HG02973 (cell line): ENCODE results near the gene CLDN9.

Source experiments
- ATAC-seq: cut with Tn5 transposase; IDR thresholded peaks from one replicate; pipeline ENCODE4 v1.9.1; 2021; ENCODE audit warnings: moderate library complexity; ENCODE audit not compliant: unreplicated experiment

CLDN9 gene

DNA sequence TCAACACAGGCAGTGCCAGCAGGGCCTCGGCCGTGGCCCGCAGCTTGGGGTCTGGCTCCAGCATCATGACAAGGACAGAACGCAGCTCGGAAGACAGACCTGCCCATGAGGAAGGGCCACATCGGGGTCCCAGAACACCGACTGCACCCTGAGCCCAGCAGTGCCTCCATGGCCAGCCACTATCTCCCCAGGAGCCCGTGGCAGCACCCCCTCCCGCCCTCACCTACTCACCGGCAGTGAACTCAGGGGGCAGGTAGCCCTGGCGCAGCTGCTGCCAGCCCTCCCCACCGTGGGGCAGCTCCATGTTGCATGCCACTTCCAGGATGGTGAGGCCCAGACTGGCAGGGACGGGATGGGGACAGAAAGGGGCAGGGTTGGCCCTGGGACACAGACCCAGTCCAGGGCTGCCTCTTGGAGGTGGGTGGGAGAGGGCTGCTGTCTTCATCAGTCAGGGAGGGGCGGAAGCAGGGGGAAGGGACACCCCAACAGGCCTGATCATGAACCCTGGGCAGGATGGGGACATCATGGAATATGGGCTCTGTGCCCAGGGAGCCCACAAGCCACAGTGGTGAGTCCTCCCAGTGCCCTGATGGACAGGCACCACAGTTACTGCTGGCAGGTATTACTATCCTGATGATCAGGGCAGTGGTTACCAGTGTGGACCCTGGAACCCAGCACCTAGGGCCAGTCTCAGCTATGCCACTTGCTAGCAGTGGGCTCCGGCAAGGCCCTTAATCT, 38.2 kb upstream of the CLDN9 start:
- ATAC-seq: no peak

DNA sequence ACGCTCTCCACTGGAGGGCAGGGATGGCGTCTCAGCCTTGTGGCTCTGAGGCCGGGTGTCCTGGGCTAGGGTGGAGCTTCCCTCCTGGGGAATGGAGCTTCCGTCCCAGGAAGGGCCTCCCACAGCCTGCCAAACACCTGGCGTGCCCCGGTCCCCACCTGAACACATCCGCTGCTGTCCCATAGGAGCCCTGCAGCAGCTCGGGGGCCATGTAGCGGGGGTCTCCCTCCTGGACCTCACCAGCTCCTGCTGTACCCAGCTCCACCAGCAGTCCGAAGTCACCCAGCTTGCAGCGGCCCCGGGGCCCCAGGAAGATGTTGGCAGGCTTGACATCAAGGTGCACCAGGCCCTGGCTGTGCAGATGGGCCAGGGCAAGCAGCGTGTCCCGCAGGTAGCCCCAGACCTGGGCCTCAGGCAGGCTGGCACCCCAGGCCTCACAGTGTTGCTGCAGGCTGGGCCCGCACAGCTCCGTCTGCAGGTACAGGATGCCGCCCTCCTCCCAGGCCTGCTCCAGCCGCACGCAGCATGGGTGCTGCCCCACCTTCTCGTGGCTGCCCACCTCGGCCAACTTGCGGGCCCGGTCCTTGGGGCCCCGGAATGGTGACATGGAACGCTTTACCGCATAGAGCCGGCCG, 37.4 kb upstream of the CLDN9 start:
- no peak for ATAC-seq

DNA sequence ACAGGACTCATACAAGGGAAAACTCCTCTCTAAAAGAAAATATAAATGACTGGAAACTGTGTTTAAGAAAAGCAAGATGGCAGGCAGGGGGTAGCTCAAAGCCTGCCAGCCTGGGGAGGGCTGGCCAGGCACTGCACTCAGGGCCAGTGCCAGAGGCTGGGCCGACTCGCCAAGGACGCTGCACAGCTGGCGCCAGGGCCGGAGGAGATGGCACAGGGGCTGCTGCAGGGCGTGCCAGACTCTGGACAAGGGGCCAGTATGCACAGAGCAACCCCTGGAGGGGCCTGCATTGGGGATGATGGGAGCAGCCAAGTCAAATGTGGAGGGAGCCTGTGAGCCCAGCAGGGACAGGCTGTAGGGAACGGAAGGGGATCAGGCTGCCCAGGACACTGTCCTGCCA, 36.5 kb upstream of the CLDN9 start:
- ATAC-seq: no peak

DNA sequence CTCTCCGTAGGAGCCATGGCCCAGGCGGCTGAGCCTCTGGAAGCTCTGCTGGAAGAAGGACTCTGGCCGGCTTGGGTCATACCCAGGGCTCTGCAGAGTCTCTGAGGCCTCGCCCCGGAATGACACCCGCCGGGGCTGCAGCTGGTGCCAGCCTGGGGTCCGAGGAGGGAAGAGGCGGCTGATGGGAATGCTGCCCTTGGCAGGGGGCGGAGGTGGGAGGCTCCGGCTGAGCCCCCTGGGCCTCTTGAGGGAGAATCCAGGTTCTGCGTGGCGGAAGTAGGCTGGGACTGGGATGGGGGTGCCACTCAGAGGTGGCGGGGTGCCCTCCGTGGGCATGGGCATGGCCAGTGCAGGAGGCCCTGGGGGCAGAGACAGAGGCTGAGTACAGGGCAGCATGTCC, 36.0 kb upstream of the CLDN9 start:
- ATAC-seq: no peak

DNA sequence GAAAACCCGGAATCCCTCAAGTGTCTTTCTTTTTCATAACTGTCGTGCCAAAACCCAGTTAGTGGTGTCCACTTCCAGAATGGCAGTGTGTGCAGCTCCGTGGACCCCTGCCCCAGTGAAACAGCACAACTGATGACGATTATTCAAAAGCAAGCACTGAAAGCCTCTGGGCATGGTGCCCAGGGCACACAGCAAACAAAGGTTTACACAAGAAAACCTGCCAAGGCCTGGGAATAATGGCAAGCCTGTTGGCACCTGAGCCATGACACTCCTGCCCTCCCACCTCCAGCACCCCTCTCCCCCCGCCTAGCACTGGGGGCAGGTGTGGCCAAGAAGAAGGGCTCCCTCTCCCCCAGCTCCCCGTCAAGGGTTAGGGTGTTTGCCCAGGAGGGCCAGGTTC, 35.3 kb upstream of the CLDN9 start:
- no peak for ATAC-seq

DNA sequence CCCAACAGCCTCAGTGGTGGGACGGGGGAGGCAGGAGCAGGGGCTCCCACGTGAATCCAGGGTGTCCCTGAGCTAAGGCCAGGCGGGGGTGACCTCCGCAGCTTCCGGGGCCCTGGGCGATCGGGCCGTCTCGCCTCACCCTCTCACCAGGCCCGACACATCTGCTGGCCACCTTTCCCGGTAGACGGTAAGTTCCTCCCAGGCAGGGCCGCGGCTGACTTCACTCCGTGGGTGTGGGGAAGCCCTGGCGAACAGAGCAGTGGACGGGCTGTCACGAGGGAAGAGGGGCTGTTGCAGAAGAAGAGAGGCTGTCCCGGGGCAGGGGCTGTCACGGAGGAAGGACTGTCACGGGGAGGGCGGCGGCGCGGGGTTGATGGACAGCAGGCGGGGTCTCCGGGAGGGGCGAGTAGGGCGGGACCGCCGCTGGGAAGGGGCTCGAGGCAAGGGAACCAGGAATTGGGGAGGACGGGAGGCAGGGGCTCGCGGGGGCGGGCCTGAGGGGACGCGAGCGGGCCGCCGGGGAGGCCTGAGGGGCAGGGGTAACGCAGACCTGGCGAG, 33.0 kb upstream of the CLDN9 start:
- ATAC-seq: peak; percentile 7

DNA sequence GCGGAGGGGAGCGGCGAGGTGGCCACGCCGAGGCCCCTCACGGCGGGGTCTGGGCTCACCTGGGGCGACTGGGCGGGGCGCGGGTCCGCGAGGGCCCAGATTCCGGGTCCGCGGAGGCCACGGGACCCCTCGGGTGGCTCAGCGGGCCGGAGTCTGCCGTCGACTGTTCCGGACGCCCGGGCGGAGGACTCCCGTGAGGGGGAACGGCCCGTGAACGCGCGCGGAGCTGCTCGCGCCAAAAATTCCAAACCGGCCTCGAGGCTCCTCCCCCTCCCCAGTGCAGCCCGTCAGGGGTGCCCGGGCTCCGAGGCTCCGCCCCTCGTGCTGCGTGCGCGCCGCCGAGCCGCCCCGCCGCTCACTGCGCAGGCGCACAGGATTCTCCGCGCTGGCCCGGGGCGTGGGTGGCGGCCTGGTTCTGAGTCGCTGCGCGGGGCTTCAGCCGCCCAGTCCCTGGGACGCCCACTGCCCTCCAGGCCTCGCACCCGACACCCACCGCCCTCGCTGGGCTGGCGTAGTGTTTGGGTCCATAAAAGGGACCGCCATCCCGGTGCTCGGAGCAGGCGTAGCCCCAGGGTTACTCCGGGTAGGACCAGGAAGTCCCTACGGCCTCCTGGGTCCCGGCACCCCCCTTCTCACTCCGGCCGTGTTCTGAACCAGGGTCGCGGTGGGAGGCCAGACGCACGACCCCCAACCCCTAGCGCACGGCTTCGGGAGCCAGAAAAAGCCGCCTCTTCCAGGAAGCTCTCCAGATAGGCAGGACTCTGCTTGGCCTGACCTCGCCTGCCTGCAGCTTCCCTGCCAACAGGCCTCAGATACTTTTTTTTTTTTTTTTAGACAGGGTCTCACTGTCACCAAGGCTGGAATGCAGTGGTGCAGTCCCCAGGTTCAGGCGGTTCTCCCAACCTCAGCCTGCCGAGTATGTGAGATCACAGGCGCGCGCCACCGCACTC, 32.2 kb upstream of the CLDN9 start, which contains the start of gene PKMYT1:
Gene PKMYT1 (minus strand): TSS at position 220 of the 950 bp plus-strand sequence. CDS start 789 bp downstream, outside the sequence.
- ATAC-seq: peak; percentile 63

DNA sequence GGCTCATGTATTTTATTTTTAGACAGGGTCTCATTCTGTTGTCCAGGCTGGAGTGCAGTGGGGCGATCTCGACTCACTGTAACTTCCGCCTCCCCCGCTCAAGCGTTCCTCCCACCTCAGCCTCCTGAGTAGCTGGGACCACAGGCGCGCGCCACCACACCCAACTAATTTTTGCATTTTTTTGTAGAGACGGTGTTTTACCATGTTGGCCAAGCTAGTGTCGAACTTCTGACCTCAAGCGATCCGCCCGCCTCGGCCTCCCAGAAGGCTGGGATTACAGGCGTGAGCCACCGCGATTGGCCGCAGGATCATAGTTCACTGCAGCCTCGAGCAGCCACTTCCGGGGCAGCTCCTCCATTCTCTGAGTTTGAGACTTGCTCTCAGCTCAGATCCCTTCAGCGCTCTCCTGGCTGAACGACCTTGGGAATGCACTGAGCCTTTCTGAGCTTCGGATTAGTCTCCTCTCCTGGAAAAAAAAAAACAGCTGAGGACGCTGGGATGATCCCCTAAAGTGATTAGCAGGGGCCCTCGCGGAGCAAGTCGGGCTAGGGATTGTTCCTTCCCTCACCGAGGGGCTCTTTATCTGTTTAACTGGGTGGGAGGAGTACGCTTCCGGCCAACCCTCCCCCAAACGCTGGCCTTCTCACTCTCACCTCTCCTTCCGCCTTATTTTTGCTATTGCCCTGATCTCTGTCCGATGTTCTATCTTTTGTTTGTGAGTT, 31.4 kb upstream of the CLDN9 start:
- no peak for ATAC-seq

DNA sequence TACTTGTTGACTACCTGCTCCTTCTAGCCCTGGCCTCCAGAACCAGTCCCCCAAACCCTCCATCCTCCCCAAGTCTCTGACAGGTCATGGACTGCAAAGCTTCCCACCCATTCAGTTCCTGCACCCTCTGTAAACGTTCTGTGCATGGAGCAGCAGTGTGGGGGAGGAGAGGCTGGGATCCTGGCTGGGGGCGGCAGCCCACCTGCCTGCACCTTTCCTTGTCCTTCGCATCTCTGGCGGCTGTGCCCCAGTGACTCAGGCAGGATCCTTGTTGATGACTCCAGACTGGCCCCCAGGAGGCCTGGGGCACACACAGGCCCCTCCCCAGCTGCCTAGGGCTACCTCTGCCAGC, 30.8 kb upstream of the CLDN9 start:
- no peak for ATAC-seq

DNA sequence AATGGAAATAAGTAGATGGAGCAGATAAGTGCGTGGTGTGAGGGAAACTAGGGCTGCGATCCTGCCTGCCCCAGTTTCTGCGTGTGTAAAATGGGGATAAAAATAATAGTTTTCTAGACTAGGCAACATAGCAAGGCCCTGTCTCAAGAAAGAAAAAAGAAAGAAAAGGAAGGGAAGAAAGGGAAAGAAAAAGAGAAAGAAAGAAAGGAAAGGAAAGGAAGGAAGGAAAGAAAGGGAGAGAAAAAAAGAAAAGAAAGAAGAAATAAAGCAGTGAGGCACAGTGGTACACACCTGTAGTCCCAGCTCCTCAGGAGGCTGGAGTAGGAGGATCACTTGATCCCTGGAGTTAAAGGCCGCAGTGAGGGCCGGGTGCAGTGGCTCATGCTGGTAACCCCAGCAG, 30.3 kb upstream of the CLDN9 start:
- no peak for ATAC-seq

DNA sequence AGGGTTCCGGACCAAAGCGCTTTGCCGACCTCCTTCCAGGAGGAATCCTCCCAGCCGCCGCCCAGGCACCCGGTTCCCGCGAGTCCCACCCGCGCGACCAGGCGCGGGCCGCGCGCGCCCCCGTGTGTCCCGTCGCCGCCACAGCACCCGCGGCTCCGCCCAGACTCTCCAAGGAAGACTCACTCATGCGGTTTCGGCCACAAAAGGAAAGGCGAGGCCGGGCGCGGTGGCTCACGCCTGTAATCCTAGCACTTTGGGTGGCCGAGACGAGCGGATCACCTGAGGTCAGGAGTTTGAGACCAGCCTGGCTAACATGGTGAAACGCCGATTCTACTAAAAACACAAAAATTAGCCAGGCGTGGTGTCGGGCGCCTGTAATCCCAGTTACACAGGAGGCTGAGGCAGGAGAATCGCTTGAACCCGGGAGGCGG, 29.0 kb upstream of the CLDN9 start:
- no peak for ATAC-seq

DNA sequence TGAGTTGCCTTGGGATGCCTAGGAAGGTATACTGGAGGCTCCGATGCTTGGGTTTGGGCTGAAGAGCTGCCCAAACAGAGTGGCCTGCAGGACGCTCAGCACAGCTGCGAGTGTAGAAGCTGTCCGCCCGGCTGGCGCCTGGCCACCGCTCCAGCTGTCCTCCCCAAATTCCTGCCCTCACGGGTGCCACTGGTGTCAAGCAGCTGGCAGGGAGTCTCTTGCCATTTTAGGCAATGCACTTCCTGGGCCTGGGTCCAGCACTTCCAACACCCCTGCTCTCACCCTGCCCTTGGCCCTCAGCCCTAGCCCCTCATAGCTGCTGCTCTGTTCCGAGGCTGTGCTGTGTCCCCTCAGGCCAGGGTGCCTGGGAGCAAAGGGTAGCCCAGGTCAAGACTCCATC, 27.3 kb upstream of the CLDN9 start:
- ATAC-seq: no peak

DNA sequence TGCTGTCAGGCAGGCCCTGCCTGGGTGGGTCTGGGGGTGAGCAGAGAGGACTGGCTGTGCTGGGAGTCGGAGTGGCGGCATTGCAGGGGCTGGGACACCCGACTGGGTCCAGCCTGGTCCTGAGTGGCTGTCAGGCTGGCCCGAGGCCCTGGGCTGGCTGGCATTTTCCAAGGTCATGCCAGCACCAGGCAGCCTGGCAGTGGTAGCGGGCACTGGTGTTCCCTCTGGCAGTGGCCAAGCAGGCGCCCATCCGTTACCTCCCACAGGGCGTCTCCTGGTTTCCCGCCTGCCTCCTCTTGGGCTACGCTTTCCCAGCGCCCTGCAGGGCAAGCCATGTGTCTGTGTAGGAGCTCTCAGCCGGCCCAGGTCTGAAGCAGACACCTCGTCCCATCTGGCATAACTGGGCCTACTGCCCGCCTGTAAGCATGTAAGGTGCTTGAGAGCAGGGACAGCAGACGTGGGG, 26.8 kb upstream of the CLDN9 start:
- ATAC-seq: no peak

DNA sequence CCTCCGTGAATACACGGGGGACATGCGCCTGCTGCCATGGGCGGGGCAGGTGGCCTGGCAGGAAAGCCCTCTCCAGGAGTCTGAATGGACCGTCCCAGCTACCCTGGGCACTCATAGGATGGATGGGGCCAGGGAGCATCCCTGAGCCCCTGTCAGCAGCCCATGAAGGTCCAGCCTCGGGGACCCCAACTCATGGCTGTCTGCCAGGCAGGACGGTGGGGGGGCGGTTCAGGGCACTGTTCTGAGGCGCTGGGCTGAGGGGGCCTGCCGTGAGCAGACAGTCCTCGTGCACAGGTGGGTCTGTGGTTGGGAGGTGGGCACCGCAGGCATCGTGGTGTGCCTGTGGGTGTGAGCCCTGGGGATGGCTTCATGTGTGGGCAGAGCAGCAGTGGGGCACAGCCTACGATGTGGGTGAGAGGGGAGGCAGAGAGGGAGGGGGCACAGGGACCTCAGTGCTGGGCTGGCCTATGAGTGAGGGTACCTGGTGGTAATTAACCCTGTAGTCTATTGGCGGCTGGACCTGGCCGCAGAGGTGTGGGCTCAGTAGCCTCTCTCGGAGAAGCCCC, 26.0 kb upstream of the CLDN9 start:
- no peak for ATAC-seq

DNA sequence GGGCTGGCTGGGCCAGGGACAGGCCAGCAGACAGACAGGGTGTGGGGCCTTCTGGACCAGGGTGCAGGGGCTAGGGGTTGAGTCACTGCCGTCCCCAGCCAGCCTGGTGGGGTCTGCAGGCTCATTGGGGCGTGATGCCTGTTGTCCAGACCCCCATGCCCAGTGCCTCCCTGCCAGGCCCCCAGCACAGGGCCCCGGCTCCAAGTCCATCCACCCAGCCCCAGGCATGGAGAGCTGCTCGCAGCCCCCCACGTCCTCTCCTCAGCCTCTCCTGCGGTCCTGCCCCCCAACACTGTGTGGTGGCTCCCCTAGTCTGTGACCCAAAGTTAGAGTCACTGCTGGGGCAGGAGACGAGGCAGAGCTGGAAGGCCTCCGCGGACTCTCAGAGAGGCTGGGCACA, 25.4 kb upstream of the CLDN9 start:
- ATAC-seq: no peak

DNA sequence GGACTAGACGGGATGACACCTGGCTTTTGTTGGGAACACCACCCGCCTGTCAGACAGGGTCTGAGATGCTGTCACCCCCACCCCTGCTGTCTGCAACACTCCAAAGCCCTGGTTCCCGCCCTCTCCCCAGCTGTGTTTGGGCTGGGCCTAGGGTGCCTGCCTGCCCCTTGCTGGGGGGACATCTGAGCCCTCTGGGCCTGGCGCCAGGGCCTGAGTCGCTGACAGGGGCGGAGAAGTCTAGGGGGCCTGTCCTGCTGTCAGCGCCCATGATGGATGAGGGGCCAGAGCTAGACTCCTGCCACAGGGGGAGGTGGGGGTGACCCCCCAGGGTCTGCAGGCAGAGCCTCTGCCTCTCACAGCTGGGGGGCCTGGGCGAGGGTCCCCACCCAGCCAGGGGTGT, 24.9 kb upstream of the CLDN9 start:
- ATAC-seq: no peak

DNA sequence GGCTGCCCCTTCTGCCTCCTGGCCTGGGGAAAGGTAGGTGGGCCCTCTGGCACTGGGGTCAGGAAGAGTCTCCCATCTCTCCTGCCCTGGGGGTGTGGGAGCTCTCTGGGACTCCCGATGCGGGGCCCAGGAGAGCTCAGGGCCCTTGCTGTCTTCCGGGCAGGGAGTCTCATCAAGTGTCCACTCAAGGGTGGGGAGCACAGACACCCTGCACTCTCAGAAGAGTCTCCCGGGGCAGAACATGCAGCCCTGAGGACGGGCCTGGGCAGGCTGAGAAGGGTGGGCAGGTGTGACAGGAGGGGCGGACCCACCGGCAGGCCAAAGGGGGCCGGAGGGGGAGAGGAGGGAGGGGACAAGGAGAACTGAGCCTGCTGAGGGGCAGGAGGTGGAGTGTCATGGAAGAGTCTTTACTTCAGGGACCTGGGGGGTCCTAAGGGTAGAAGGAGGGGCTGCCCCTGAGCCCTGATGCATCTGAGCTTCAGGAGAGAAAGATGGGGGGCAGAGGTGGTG, 24.1 kb upstream of the CLDN9 start:
- ATAC-seq: no peak

DNA sequence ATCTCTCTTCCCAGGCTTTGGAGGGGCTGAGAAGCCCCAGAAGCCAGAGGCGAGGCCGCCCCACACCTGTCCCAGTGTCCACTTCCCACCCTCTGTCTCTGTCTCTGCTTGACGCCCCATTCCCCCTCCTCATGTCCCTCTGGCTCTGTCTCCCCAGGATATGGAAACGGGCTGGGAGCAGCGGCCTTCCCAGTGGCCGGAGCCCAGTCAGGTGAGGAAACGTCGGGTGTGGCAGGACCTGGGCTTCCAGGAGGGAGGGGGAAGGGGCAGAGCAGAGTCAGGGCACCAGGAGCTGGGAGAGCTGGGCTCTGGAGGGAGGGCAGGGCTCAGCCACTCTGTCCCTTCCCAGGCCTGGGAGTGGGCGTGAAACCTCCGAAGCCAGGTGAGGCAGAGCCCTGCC, 21.8 kb upstream of the CLDN9 start:
- ATAC-seq: no peak

DNA sequence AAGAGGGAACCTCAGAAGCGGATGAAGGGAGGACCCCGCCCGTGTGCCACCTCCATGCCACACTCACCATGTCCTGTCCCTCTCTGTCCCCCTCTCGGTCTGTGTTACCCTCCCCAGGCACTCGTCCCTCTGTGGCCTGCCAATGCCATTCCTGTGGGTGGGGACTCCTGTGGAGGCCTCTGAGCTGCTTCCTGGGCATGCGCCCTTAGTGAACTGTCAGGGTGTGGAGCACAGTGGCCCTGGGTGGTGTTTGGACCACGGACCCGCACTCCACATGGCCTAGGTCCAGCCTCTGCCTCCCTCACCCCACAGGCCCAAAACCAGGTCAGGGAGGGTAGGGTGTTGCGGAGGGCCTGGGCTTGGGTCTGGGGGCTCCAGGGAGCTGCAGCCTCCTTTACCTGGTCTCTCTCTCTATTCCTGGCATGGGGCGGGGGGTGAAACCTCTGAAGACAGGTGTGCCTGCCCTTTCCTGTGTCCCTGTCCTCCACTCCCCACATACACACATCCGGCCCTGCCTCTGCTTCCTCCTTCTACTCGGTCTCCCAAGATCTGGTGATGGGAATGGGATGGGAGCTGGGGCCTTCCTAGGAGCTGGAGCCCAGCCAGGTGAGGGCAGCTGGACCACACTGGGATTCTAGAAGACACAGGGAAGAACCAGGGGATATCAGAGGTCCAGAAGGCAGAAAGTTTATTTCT, 21.0 kb upstream of the CLDN9 start:
- ATAC-seq: no peak
